Trophoblast cell (in vitro differentiated cells and primary cell): ENCODE results near the gene TAS2R20.

Experiments used
- DNase-seq, 2 donors: peaks; one replicate each; pipeline ENCODE4 v3.0.0-alpha.2; 2016
- H2AFZ ChIP-seq: 2 replicates; pipeline ENCODE4 v1.6.1; 2013; ENCODE audit warnings: low read length, moderate library complexity, mild to moderate bottlenecking; ENCODE audit not compliant: insufficient read depth, poor library complexity
- H2AK5ac ChIP-seq: 2 replicates; pipeline ENCODE4 v1.6.1; 2013; ENCODE audit warnings: mild to moderate bottlenecking, low read length
- H2BK120ac ChIP-seq: 2 replicates; pipeline ENCODE4 v1.6.1; 2013; ENCODE audit warnings: low read length, mild to moderate bottlenecking, moderate library complexity; ENCODE audit not compliant: insufficient read depth, poor library complexity
- H2BK12ac ChIP-seq: 2 replicates; pipeline ENCODE4 v1.6.1; 2013; ENCODE audit warnings: mild to moderate bottlenecking, low read length, moderate library complexity
- H2BK5ac ChIP-seq: 2 replicates; pipeline ENCODE4 v1.6.1; 2013; ENCODE audit warnings: low read length, low read depth, moderate library complexity, mild to moderate bottlenecking; ENCODE audit not compliant: poor library complexity
- H3K14ac ChIP-seq: 2 replicates; pipeline ENCODE4 v1.6.1; 2013; ENCODE audit warnings: mild to moderate bottlenecking, low read length
- H3K18ac ChIP-seq: 2 replicates; pipeline ENCODE4 v1.6.1; 2013; ENCODE audit warnings: mild to moderate bottlenecking, low read length
- H3K23ac ChIP-seq: 2 replicates; pipeline ENCODE4 v1.6.1; 2013; ENCODE audit warnings: low read length
- H3K27ac ChIP-seq: 2 replicates; pipeline ENCODE4 v1.5.1; 2013; ENCODE audit warnings: low read depth, mild to moderate bottlenecking, inconsistent platforms, low read length, moderate library complexity
- H3K27me3 ChIP-seq: 2 replicates; pipeline ENCODE4 v1.6.1; 2013; ENCODE audit warnings: inconsistent platforms, mild to moderate bottlenecking, low read length, moderate library complexity; ENCODE audit not compliant: insufficient read depth
- H3K36me3 ChIP-seq, 2 experiments: 1 replicate in 1 of 2; 2 replicates in 1 of 2; pipeline ENCODE4 v1.6.1; 2013; ENCODE audit warnings: low read length in 2 of 2, mild to moderate bottlenecking in 2 of 2, moderate library complexity in 1 of 2; ENCODE audit not compliant: insufficient read depth in 2 of 2, control insufficient read depth in 1 of 2
- H3K4ac ChIP-seq: 2 replicates; pipeline ENCODE4 v1.6.1; 2013; ENCODE audit warnings: low read depth, mild to moderate bottlenecking, low read length, moderate library complexity
- H3K4me1 ChIP-seq, 2 experiments: 1 replicate in 1 of 2; 2 replicates in 1 of 2; pipeline ENCODE4 v1.6.1; 2013; ENCODE audit warnings: low read length in 2 of 2, mild to moderate bottlenecking in 2 of 2, moderate library complexity in 1 of 2; ENCODE audit not compliant: insufficient read depth in 2 of 2, control insufficient read depth in 1 of 2
- H3K4me2 ChIP-seq: 2 replicates; pipeline ENCODE4 v1.6.1; 2013; ENCODE audit warnings: inconsistent platforms, mild to moderate bottlenecking, low read length, moderate library complexity
- H3K4me3 ChIP-seq: 2 replicates; pipeline ENCODE4 v1.5.1; 2013; ENCODE audit warnings: mild to moderate bottlenecking, low read depth, low read length, inconsistent platforms
- H3K79me1 ChIP-seq: one replicate; pipeline ENCODE4 v1.6.1; 2013; ENCODE audit warnings: low read length
- H3K79me2 ChIP-seq: 2 replicates; pipeline ENCODE4 v1.6.1; 2013; ENCODE audit warnings: low read length, mild to moderate bottlenecking; ENCODE audit not compliant: control insufficient read depth, insufficient read depth, poor library complexity
- H3K9ac ChIP-seq: 2 replicates; pipeline ENCODE4 v1.6.1; 2013; ENCODE audit warnings: mild to moderate bottlenecking, low read length
- H3K9me3 ChIP-seq: 2 replicates; pipeline ENCODE4 v1.6.1; 2013; ENCODE audit warnings: low read depth, mild to moderate bottlenecking, control low read depth, inconsistent platforms, low read length; ENCODE audit not compliant: insufficient read depth
- H4K12ac ChIP-seq: 2 replicates; pipeline ENCODE4 v1.6.1; 2013; ENCODE audit warnings: low read depth, mild to moderate bottlenecking, low read length, moderate library complexity
- H4K8ac ChIP-seq: 2 replicates; pipeline ENCODE4 v1.6.1; 2013; ENCODE audit warnings: low read depth, mild to moderate bottlenecking, low read length, moderate library complexity
- H4K91ac ChIP-seq: one replicate; pipeline ENCODE4 v1.6.1; 2013; ENCODE audit warnings: low read depth, mild to moderate bottlenecking, low read length, moderate library complexity
- whole genome bisulfite sequencing: extraction: QIAGEN DNeasy Blood & Tissue Kit; methylation state at CpG from one replicate; pipeline ENCODE4 v1.1.7; 2013; ENCODE audit warnings: missing lambda C conversion rate; ENCODE audit not compliant: insufficient read length, insufficient coverage; ENCODE audit errors: extremely low coverage; 5-methylcytosine and 5-hydroxymethylcytosine counted together

The TAS2R20 gene

GRCh38 chr12:11022520-11022919 is 24.4 kb upstream of the TAS2R20 start, which contains the start of gene TAS2R19:
TAS2R19 (minus strand) TSS chr12:11022620; CDS start chr12:11022571, 49 bp downstream.
- Histone ChIP-seq H3K27me3 (no peaks in the 10 kb centered on the region), H3K9ac (no peak within 1 kb of the TSS), H2BK12ac (no peak within 1 kb of the TSS), H3K23ac (no peak within 1 kb of the TSS), H3K4me3 (no peak within 1 kb of the TSS), H2AK5ac (no peak within 1 kb of the TSS), H3K79me1 (no peaks in the 10 kb centered on the region), H3K36me3 (peaks cover 0 to 2% of the 10 kb centered on the region in 2 experiments), H2BK5ac (no peak within 1 kb of the TSS), H3K14ac (no peak within 1 kb of the TSS), H2BK120ac (no peak within 1 kb of the TSS), H3K18ac (no peak within 1 kb of the TSS), H3K27ac (no peak within 1 kb of the TSS), H4K12ac (no peak within 1 kb of the TSS), H4K91ac (no peak within 1 kb of the TSS), H3K9me3 (no peaks in the 10 kb centered on the region), H2AFZ (no peak within 1 kb of the TSS), H4K8ac (no peak within 1 kb of the TSS), H3K4me2 (no peak within 1 kb of the TSS), H3K79me2 (no peaks in the 10 kb centered on the region), H3K4ac (no peak within 1 kb of the TSS), H3K4me1 (no peaks in the 10 kb centered on the region)
- DNase-seq: no peak
- no CpG with 5 or more reads among the region's 1 CpG for WGBS

- Histone ChIP-seq H3K27ac (no peak overlapping the region), H3K4me1 (peaks cover 11 to 14% of the 10 kb centered on the region in 2 experiments), H3K18ac (no peak overlapping the region), H3K4me2 (no peak overlapping the region), H4K91ac (no peak overlapping the region), H3K79me1 (peaks cover 3% of the 10 kb centered on the region), H4K8ac (no peak overlapping the region), H2AFZ (no peak overlapping the region), H3K9ac (no peak overlapping the region), H3K4me3 (no peak overlapping the region), H4K12ac (no peak overlapping the region), H3K27me3 (no peaks in the 10 kb centered on the region), H2BK12ac (no peak overlapping the region), H3K23ac (no peak overlapping the region), H3K79me2 (no peaks in the 10 kb centered on the region), H2BK5ac (no peak overlapping the region), H3K14ac (no peak overlapping the region), H3K9me3 (no peaks in the 10 kb centered on the region), H3K4ac (no peak overlapping the region), H2BK120ac (no peak overlapping the region), H2AK5ac (no peak overlapping the region), H3K36me3 (no peaks in the 10 kb centered on the region)
- DNase-seq: no peak
- no CpG with 5 or more reads among the region's 1 CpG for WGBS
Measured at GRCh38 chr12:11016937-11017336, 18.8 kb upstream of the TAS2R20 start.

GRCh38 chr12:11015775-11016430 is 17.8 kb upstream of the TAS2R20 start:
- no peak overlapping the region for H2BK12ac ChIP-seq
- H3K79me2 ChIP-seq: no peaks in the 10 kb centered on the region
- no peak overlapping the region for H3K4me2 ChIP-seq
- no peak overlapping the region for H2BK120ac ChIP-seq
- no peak overlapping the region for H2AK5ac ChIP-seq
- no peaks in the 10 kb centered on the region for H3K9me3 ChIP-seq
- no peak overlapping the region for H3K4me3 ChIP-seq
- no peaks in the 10 kb centered on the region for H3K27me3 ChIP-seq
- H3K36me3 ChIP-seq: no peaks in the 10 kb centered on the region
- H3K27ac ChIP-seq: peak overlapping the region; percentile 61
- H4K8ac ChIP-seq: no peak overlapping the region
- no peak overlapping the region for H3K23ac ChIP-seq
- no peak for DNase-seq
- no peak overlapping the region for H3K14ac ChIP-seq
- no peak overlapping the region for H3K4ac ChIP-seq
- no peak overlapping the region for H3K18ac ChIP-seq
- peaks cover 3% of the 10 kb centered on the region for H3K79me1 ChIP-seq
- H2BK5ac ChIP-seq: no peak overlapping the region
- no peak overlapping the region for H3K9ac ChIP-seq
- no peak overlapping the region for H4K12ac ChIP-seq
- H2AFZ ChIP-seq: no peak overlapping the region
- no CpG with 5 or more reads among the region's 4 CpGs for WGBS
- H4K91ac ChIP-seq: no peak overlapping the region
- peaks cover 11 to 14% of the 10 kb centered on the region in 2 experiments for H3K4me1 ChIP-seq

- H3K9me3 ChIP-seq: no peaks in the 10 kb centered on the region
Measured at GRCh38 chr12:11014234-11014633, 16.1 kb upstream of the TAS2R20 start.

More at GRCh38 chr12:11014234-11014633, 16.1 kb upstream of the TAS2R20 start:
- Histone ChIP-seq H3K18ac (no peak overlapping the region), H4K12ac (no peak overlapping the region), H4K8ac (no peak overlapping the region), H3K27ac (no peak overlapping the region), H3K4me2 (no peak overlapping the region), H3K4ac (no peak overlapping the region), H2AK5ac (no peak overlapping the region), H3K79me1 (peaks cover 3% of the 10 kb centered on the region), H3K36me3 (no peaks in the 10 kb centered on the region), H2BK5ac (no peak overlapping the region), H3K14ac (no peak overlapping the region), H2AFZ (no peak overlapping the region), H3K23ac (no peak overlapping the region), H3K27me3 (no peaks in the 10 kb centered on the region), H2BK120ac (no peak overlapping the region), H4K91ac (no peak overlapping the region), H3K4me3 (no peak overlapping the region), H3K9ac (no peak overlapping the region), H3K4me1 (peaks cover 11 to 14% of the 10 kb centered on the region in 2 experiments), H2BK12ac (no peak overlapping the region), H3K79me2 (no peaks in the 10 kb centered on the region)
- no peak for DNase-seq
